ENCODE results near the gene GTF3C5. TPM values are rescaled to one million over a fixed set of nuclear protein-coding genes. Genes with fewer than 3 reads are reported as not detected.
"Not testable (repeated sequence)": the region's sequence is repeated elsewhere in the genome, so short reads cannot be mapped to it uniquely, and the experiment has no call there.

The GTF3C5 gene
- total RNA-seq, 1 donor from 2014 or later = 72.7 TPM

GRCh38 chr9:132995879-132996278 is 34.9 kb upstream of the GTF3C5 start:
- DNase-seq (ENCODE audit: extremely low read depth, low read depth, low spot score) = no peak

- DNase-seq (ENCODE audit: extremely low read depth, low read depth, low spot score) = no peak
These were observed 34.3 kb upstream of the GTF3C5 start for GRCh38 chr9:132996526-132996925.

GRCh38 chr9:132997591-132997990 is 33.2 kb upstream of the GTF3C5 start:
- DNase-seq (ENCODE audit: extremely low read depth, low read depth, low spot score) = no peak

- not testable (repeated sequence) for DNase-seq (ENCODE audit: extremely low read depth, low read depth, low spot score)
These were observed 32.6 kb upstream of the GTF3C5 start for GRCh38 chr9:132998221-132998620.

- no peak for DNase-seq (ENCODE audit: extremely low read depth, low read depth, low spot score)
These were observed 31.8 kb upstream of the GTF3C5 start for GRCh38 chr9:132998831-132999635.

- no peak for DNase-seq (ENCODE audit: extremely low read depth, low read depth, low spot score)
These were observed 28.4 kb upstream of the GTF3C5 start for GRCh38 chr9:133002147-133003070.

- no peak for DNase-seq (ENCODE audit: extremely low read depth, low read depth, low spot score)
These were observed 27.7 kb upstream of the GTF3C5 start for GRCh38 chr9:133003071-133003461.

GRCh38 chr9:133003671-133004090 is 27.1 kb upstream of the GTF3C5 start:
- DNase-seq (ENCODE audit: extremely low read depth, low read depth, low spot score) = no peak

- no peak for DNase-seq (ENCODE audit: extremely low read depth, low read depth, low spot score)
These were observed 26.5 kb upstream of the GTF3C5 start for GRCh38 chr9:133004091-133004998.

- DNase-seq (ENCODE audit: extremely low read depth, low read depth, low spot score) = no peak
These were observed 25.6 kb upstream of the GTF3C5 start for GRCh38 chr9:133004999-133005760.

- no peak for DNase-seq (ENCODE audit: extremely low read depth, low read depth, low spot score)
These were observed 24.8 kb upstream of the GTF3C5 start for GRCh38 chr9:133005957-133006356.

GRCh38 chr9:133006731-133007352 is 24.0 kb upstream of the GTF3C5 start:
- no peak for DNase-seq (ENCODE audit: extremely low read depth, low read depth, low spot score)

- no peak for DNase-seq (ENCODE audit: extremely low read depth, low read depth, low spot score)
These were observed 22.4 kb upstream of the GTF3C5 start for GRCh38 chr9:133008406-133008805.

GRCh38 chr9:133008824-133009223 is 22.0 kb upstream of the GTF3C5 start:
- DNase-seq (ENCODE audit: extremely low read depth, low read depth, low spot score) = no peak

- no peak for DNase-seq (ENCODE audit: extremely low read depth, low read depth, low spot score)
These were observed 20.8 kb upstream of the GTF3C5 start for GRCh38 chr9:133009906-133010582.

GRCh38 chr9:133014696-133015095 is 16.1 kb upstream of the GTF3C5 start:
- no peak for DNase-seq (ENCODE audit: extremely low read depth, low read depth, low spot score)

GRCh38 chr9:133023117-133023890 is 7.5 kb upstream of the GTF3C5 start:
- no peak for DNase-seq (ENCODE audit: extremely low read depth, low read depth, low spot score)

GRCh38 chr9:133026426-133026825 is 4.4 kb upstream of the GTF3C5 start:
- no peak for DNase-seq (ENCODE audit: extremely low read depth, low read depth, low spot score)
